ENCODE results near the gene SEC22A. TPM values are rescaled to one million over a fixed set of nuclear protein-coding genes. Genes with fewer than 3 reads are reported as not detected.

The SEC22A gene
- total RNA-seq, 1 donor from 2014 or later: 16.3 TPM

DNA sequence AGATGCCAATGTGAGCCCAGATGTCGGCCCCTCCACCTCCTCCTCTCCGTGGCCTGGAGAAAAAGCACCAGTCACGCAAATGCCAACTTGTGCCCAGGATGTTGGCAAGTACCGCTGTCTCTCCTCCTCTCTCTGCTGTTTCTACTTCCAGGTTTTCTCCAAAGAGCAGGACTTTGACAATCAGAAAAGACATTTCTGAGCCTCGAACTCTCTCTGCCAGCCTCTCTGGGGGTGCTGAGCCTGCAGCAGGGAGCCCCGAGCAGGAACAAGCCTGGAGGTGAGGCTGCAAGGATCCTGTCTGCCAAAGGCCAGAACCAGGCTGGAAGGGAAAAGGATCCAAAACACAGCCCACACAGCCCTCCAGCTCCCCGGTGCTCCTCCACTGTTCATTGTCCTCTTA, 89.7 kb downstream of the SEC22A start:
- Mint-ChIP-seq H3K4me3 (no peak overlapping the region), H3K27me3 (no peaks in the 10 kb centered on the region), H3K36me3 (ENCODE audit: low read depth) (no peaks in the 10 kb centered on the region), H3K9me3 (no peaks in the 10 kb centered on the region), H3K27ac (no peak overlapping the region), H3K4me1 (no peaks in the 10 kb centered on the region)
- intact Hi-C loops (cut with micrococcal nuclease): no loop called here
- DNase-seq: no peak

DNA sequence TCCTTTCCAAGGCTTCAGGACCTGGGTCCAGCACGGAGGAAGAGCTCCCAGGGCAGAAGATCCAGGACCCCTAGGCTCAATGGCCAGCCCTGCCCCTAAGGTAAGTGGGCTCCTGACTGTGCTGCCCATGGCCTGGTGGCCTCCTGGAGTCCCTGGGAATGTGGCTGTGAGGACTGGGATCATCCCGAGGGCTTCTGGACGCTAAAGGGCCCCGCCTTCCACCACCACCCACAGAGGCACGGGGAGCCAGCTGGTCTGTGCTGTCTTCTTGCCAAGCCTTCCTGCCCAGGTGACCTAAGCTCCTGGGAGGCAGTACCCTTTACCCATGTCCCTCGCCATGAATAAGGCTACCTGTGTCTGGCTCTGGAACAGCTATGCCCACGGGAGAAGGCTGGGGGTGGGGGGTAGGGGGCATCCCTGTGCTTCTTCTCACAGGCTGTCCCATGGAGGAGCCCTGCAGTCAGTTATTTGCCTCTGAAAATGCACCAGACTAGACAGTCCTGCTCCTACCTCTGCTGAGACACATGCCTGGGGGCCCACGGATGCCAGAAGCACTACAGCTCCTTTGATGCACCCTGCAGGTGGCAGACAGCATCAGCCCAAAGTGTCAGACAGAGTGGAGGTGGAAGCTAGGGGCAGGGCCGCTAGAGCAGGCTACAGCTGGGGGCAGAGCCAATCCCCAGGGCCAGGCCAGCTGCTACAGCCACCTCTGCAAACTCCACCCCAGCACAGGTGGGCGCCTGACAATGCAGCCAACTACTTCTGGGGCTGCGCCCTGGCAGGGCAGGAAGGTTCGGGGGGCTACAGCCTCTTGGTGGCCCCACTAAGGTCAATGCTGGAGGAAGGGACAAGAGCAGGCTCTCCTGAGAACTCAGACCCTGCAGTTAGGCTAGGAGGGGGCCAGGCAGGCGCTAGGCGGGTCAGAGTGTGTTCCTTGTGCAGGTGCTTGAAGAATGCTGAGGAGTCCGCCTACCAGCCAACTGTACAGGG, 90.9 kb downstream of the SEC22A start:
- intact Hi-C loops (cut with micrococcal nuclease): no loop called here
- Mint-ChIP-seq H3K4me3 (no peak overlapping the region), H3K9me3 (no peaks in the 10 kb centered on the region), H3K4me1 (no peaks in the 10 kb centered on the region), H3K36me3 (ENCODE audit: low read depth) (no peaks in the 10 kb centered on the region), H3K27ac (no peak overlapping the region), H3K27me3 (no peaks in the 10 kb centered on the region)
- DNase-seq: no peak

DNA sequence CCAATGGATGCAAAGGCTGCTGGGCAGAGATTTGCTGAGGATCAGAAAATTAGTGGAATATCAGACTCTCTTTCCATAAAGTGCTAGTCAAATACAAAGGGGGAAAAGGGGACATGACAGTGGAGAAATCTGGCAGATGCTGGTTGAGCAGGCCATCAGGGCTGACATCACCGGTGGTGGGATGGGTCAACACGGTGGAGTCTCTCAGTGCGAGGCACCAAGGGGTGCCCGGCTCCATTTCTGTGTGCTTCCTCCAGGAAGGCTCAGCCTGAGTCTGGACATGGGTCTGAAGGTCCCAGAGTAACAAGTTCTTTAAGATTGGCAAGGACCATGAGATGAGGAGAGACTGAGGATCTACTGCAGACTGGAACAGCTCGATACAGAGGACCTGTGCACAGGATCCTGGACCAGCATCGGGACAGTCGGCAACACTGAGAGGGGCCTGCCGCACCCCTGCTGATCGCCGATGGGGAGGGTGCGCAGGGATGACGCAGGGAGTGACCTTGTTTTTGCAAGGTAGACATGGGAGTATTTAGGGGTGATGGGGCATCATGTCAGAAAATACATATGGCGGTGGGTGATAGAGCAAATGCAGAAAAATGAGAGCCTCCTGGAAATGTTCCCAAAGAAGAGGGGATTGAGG, 92.7 kb downstream of the SEC22A start:
- no peaks in the 10 kb centered on the region for H3K36me3 Mint-ChIP-seq (ENCODE audit: low read depth)
- H3K4me1 Mint-ChIP-seq: no peaks in the 10 kb centered on the region
- intact Hi-C loops (cut with micrococcal nuclease): no loop called here
- no peak for DNase-seq
- H3K27me3 Mint-ChIP-seq: no peaks in the 10 kb centered on the region
- H3K4me3 Mint-ChIP-seq: no peak overlapping the region
- no peaks in the 10 kb centered on the region for H3K9me3 Mint-ChIP-seq
- H3K27ac Mint-ChIP-seq: no peak overlapping the region

DNA sequence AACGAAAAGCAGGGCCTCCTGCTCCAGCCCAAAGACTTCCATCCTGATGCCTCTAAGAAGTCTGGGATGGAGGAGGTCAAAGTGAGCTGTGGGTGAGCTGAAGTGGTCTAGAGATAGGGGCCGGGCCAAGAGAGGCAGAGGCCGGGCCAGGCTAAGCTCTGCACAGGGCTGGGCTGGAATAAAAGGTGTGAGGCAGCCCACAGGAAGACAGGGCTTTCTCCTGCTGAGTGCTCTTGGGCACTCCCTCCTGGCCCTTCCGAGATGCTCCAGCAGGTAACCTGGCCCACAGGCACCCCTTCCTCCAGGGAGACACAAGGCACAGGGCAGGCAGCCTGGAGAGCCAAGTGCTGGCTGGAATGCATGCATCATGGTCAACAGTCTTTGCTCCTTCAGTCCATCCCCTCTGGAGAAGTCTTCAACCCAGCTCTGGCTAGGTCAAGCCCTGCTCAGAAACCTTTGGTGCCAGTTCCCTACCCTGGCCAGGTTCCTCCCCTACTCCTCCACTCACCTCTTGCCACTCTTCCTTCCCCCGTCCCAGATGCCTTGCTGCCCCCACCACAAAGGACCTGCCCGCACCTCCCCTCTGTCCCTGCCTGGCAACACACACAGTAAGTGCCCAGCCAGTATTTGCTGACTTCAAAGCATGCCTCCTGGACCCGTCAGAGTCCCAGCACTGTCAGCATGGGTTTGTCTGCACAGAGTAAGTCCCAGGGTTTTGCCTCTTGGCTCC, 93.6 kb downstream of the SEC22A start:
- no peak overlapping the region for H3K27ac Mint-ChIP-seq
- H3K27me3 Mint-ChIP-seq: no peaks in the 10 kb centered on the region
- H3K36me3 Mint-ChIP-seq (ENCODE audit: low read depth): no peaks in the 10 kb centered on the region
- H3K9me3 Mint-ChIP-seq: no peaks in the 10 kb centered on the region
- H3K4me1 Mint-ChIP-seq: no peaks in the 10 kb centered on the region
- intact Hi-C loops (cut with micrococcal nuclease): no loop called here
- no peak overlapping the region for H3K4me3 Mint-ChIP-seq
- no peak for DNase-seq

DNA sequence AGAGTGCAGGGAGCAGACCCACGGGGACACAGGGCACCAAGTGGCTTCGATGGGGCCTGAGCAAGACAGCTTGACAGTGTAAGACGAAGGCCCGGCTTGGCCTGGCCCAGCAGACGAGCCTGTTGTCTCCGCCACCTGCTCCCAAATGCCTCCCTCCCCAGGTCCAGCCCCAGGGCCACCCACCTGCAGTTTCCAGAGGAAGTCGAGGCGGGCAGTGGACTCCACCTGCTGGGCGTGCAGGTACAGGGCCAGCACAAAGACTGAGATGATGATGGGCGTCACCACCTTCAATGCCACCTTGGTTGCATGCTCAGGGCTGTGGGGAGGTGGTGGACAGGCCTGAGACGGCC, 94.1 kb downstream of the SEC22A start:
- no peak for DNase-seq
- Mint-ChIP-seq H3K36me3 (ENCODE audit: low read depth) (no peaks in the 10 kb centered on the region), H3K4me3 (no peak overlapping the region), H3K27ac (no peak overlapping the region), H3K9me3 (no peaks in the 10 kb centered on the region), H3K27me3 (no peaks in the 10 kb centered on the region), H3K4me1 (no peaks in the 10 kb centered on the region)
- intact Hi-C loops (cut with micrococcal nuclease): no loop called here

DNA sequence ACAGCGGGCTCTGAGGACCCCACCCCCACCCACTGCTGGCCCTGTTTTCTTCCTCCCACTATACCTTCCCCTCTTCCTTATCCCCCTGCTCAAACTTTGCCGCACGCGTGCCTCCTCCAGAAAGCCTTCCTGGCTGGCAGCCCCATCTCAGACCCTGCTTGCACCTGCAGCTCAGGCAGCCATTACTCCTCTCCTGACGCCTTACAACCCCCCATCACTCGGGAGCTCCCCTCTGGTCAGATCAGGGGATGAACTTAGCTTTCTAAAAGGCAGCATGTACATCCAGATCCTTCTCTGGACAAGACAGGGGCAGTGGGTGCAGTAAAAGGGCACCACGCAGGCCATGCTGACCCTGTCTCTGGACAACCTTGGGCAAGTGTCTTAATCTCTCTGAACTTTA, 94.5 kb downstream of the SEC22A start:
- H3K4me1 Mint-ChIP-seq: no peaks in the 10 kb centered on the region
- intact Hi-C loops (cut with micrococcal nuclease): no loop called here
- no peaks in the 10 kb centered on the region for H3K36me3 Mint-ChIP-seq (ENCODE audit: low read depth)
- no peaks in the 10 kb centered on the region for H3K27me3 Mint-ChIP-seq
- H3K9me3 Mint-ChIP-seq: no peaks in the 10 kb centered on the region
- no peak for DNase-seq
- no peak overlapping the region for H3K27ac Mint-ChIP-seq
- no peak overlapping the region for H3K4me3 Mint-ChIP-seq

DNA sequence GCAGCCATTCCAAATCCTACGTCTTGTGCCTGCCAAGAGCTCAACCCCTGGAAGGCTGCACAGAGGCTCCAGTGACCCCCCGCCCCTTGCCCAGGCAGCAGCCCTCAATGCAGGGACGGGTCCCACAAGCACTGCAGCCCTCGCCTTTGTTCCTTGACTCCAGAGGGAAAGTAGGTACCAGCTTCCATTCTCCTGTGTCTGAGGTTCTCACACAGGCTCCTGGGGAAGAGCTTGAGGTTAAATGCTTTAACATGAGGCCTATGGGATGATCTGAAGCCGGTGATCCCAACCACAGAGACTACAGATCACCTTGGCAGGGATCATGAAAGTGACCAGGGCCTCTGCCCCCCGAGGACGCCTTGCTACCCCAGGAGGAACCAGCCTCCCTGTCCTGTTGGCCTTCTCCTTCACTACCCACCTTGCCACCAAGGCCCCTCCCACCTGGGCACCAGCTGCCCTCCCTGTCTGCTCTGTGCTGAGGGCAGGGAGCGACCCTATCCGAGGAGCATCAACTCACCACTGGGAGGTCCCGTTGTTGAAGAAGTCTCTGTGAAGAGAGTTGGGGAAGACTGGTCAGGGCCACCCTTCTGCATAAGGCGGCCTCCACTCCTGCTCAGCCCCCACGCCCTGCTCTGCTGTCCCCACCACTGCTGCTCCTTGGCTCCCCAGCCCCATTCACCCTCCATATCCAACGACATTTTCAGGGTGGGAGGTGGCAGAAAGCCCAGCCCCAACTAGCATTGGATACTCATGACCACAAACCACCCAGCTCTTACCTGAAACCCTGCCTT, 95.3 kb downstream of the SEC22A start:
- no peak overlapping the region for H3K27ac Mint-ChIP-seq
- H3K4me1 Mint-ChIP-seq: no peaks in the 10 kb centered on the region
- no peak overlapping the region for H3K4me3 Mint-ChIP-seq
- intact Hi-C loops (cut with micrococcal nuclease): no loop called here
- H3K27me3 Mint-ChIP-seq: no peaks in the 10 kb centered on the region
- no peaks in the 10 kb centered on the region for H3K36me3 Mint-ChIP-seq (ENCODE audit: low read depth)
- no peak for DNase-seq
- no peaks in the 10 kb centered on the region for H3K9me3 Mint-ChIP-seq

DNA sequence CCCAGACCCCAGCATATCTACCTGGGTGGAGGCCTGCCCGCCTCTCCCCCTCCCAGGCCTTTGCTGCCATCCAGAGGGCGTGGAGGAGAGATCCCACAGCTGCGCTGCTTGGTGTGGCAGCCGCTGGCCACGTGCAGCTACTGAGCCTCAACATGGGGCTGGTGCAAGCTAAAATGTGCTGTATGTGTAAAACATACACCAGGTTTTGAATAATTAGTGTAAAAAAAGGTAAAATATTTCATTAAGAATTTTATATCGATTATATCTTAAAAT, 95.8 kb downstream of the SEC22A start:
- intact Hi-C loops (cut with micrococcal nuclease): no loop called here
- H3K9me3 Mint-ChIP-seq: no peaks in the 10 kb centered on the region
- H3K27ac Mint-ChIP-seq: no peak overlapping the region
- H3K4me3 Mint-ChIP-seq: no peak overlapping the region
- no peaks in the 10 kb centered on the region for H3K4me1 Mint-ChIP-seq
- H3K36me3 Mint-ChIP-seq (ENCODE audit: low read depth): no peaks in the 10 kb centered on the region
- DNase-seq: no peak
- H3K27me3 Mint-ChIP-seq: no peaks in the 10 kb centered on the region

DNA sequence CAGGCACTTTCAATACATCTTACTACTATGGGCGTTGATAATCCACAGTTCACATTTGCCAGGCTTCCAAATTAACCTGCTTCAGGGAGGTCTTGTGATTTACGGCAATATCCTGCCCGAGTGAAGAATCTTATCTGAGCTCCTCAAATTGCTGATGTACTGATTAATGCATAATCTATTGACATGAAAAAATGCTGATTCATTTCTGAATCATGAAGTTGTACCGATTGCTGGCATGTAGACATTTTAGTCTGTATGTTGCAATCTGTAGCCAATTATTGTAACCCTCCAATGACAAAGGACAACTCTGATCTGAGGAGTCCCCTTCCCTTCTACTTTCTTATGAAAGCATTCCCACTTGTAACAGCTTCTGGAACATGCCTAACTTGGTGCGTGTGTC, 97.2 kb downstream of the SEC22A start:
- Mint-ChIP-seq H3K27ac (no peak overlapping the region), H3K9me3 (no peaks in the 10 kb centered on the region), H3K4me1 (no peaks in the 10 kb centered on the region), H3K27me3 (no peaks in the 10 kb centered on the region), H3K36me3 (ENCODE audit: low read depth) (no peaks in the 10 kb centered on the region), H3K4me3 (no peak overlapping the region)
- intact Hi-C loops (cut with micrococcal nuclease): no loop called here
- no peak for DNase-seq

DNA sequence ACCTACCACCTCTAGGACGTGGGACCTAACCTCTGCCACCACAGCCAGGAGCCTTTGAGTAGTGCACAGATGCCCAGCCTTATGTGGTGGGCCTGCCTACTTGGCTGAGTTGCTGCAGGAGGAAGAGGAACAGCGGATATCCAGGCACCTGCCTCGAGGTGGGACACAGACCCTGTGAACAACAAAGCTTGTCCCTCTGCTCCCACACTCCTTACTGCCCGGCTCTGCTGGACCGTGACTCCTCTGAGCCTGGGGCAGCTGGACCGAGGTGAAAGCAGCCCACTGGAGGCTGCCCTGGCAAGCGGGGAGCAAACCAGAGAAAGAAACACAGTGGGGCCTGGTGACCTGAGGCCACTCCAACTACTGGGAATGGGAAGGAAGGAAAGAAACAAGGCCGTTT, 97.8 kb downstream of the SEC22A start:
- DNase-seq: no peak
- no peaks in the 10 kb centered on the region for H3K36me3 Mint-ChIP-seq (ENCODE audit: low read depth)
- no peaks in the 10 kb centered on the region for H3K9me3 Mint-ChIP-seq
- no peak overlapping the region for H3K27ac Mint-ChIP-seq
- no peak overlapping the region for H3K4me3 Mint-ChIP-seq
- no peaks in the 10 kb centered on the region for H3K4me1 Mint-ChIP-seq
- H3K27me3 Mint-ChIP-seq: no peaks in the 10 kb centered on the region
- intact Hi-C loops (cut with micrococcal nuclease): no loop called here

DNA sequence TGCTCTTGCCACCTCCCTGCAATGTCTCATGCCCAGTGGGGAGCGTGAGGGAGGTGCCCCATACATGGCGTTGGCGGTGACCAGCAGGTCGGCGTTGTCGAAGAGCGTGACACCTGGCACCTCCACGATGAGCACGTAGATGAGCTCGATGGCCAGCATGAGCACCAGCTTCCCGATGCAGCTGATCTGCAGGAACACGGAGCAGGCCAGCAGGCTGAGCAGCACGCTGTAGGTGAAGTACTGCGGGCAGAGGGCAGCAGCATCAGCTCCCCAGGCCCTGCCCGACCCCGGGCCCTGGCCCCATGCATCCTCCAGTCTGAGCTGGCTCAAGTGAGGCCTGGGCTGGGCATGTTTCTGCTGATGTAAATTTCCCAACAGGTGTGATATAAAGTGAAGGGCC, 98.3 kb downstream of the SEC22A start:
- H3K4me1 Mint-ChIP-seq: no peaks in the 10 kb centered on the region
- no peak overlapping the region for H3K27ac Mint-ChIP-seq
- H3K27me3 Mint-ChIP-seq: no peaks in the 10 kb centered on the region
- no peak overlapping the region for H3K4me3 Mint-ChIP-seq
- H3K9me3 Mint-ChIP-seq: no peaks in the 10 kb centered on the region
- intact Hi-C loops (cut with micrococcal nuclease): no loop called here
- H3K36me3 Mint-ChIP-seq (ENCODE audit: low read depth): no peaks in the 10 kb centered on the region
- DNase-seq: no peak

DNA sequence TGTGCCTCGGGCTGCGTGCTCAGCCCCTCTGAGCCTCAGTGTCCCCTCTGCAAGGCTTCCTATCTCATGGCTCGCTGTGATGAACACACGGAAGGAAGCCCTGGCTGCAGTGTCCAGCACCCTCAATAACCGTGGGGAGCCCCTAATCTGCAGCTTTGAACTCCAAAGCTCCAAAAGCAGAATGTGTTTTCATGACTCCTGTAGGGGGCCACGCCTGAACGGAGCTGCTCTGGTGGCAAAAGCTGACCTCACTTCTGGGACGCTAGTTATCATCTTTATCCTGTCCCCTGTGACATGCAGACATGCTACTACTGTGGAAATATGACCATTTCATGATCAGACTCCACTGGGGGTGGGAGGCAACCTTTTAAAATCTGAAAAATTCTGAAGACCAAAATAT, 98.8 kb downstream of the SEC22A start:
- Mint-ChIP-seq H3K36me3 (ENCODE audit: low read depth) (no peaks in the 10 kb centered on the region), H3K27ac (no peak overlapping the region), H3K9me3 (no peaks in the 10 kb centered on the region)

DNA sequence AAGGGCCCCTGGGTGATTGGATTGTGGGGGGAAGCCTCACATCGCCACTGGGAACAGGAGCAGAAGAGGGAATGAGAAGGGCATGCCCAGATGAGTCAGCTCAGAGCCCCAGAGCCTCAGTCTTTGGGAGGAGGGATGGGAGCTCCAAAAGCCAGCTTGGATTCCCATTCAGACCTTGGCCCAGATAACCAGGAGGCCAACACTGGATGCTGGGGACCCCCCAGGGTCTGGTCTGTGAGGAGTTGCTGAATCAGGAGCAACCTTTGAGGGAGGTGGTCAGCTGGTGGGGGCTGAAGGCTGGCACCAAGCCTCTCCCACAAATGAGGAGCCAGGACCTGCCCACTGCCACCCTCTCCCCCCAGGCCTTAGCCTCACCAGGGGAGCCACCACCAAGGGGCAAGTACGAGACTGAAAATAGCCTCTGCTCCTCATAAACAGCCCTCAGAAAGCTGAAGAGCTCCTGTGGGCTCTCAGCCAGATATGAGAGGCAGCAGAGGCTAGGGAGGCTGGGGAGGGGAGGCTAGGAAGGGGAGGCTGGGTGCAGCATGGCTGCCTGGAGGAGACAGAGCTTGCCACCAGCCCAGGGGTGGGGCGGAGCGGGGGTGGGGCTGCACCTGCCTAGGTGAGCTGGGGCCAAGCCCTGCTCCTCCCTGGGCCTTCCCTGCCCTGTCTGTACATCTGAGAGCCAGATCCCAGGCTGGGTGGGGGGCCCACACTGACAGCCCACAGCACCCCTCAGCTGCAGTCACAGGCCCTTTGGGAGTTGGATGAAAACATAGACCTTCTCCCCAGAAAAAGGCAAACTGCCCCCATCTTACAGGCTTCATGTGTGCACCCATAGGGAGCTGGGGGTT, 99.8 kb downstream of the SEC22A start:
- intact Hi-C loops (cut with micrococcal nuclease): no loop called here
- DNase-seq: no peak
- no peaks in the 10 kb centered on the region for H3K36me3 Mint-ChIP-seq (ENCODE audit: low read depth)

More for the DNA sequence above, 98.8 kb downstream of the SEC22A start:
- no peak overlapping the region for H3K4me3 Mint-ChIP-seq
- intact Hi-C loops (cut with micrococcal nuclease): no loop called here
- no peaks in the 10 kb centered on the region for H3K27me3 Mint-ChIP-seq
- DNase-seq: no peak
- H3K4me1 Mint-ChIP-seq: no peaks in the 10 kb centered on the region

More for the DNA sequence above, 99.8 kb downstream of the SEC22A start:
- no peaks in the 10 kb centered on the region for H3K9me3 Mint-ChIP-seq
- H3K4me3 Mint-ChIP-seq: no peak overlapping the region
- H3K27ac Mint-ChIP-seq: no peak overlapping the region
- H3K27me3 Mint-ChIP-seq: no peaks in the 10 kb centered on the region
- H3K4me1 Mint-ChIP-seq: no peaks in the 10 kb centered on the region
